OCI-M1 (cell line): ENCODE data around the gene IBA57.
"Not testable (repeated sequence)": the region's sequence is repeated elsewhere in the genome, so short reads cannot be mapped to it uniquely, and the experiment has no call there.

Source experiments
- DNase-seq: peaks from one replicate; lab custom pipeline; 2025; lab: John Stamatoyannopoulos, UW

IBA57 gene

DNA sequence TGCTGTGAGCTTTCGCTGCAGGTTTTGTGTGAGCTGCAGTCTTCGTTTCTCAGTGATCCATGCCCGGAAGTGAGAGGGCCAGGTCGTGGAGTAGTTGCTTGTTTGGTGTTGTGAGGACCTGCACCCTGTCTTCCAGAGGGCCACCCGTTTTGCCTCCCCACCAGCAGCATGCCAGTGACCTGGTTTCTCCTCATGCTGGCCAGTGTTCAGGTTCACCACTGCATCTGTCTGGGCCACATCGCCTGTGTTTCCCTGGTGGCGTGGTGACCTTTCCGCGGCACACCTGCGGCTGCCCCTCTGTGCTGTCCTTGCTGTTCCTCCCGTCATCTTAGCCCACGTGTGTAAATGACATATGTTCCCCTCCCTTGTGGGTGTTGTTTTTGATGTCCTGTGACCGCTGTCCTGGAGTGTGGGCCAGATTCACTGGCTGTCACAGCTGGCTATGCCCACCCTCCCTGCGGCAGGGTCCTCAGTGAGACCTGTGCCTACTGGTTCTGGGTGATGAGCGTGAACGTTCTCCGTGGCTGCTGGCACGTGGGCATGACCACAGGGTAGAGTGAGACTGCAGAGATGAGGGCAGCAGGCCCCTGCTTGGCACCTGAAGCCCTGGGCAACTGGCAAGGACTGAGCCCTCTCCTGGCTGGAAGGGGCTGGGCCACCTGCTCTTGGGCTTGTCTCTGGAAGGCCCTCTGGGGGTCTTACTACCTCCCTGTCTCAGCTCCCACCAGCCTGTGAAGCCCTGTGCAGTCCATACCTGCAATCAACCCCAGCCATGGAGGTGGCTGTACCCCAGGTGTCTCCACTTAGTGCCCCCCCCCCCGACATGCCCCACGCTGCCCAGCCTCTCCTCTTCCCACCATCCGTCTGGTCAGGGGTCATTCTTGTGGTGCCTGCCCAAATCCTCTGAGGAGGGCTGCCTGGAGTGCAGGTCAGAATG, 7.3 kb downstream of the IBA57 start:
- no peak for DNase-seq

- DNase-seq: not testable (repeated sequence)
These were observed 8.2 kb downstream of the IBA57 start for GRCh38 chr1:228173528-228174481.

- peak; percentile 5 for DNase-seq
These were observed 9.1 kb downstream of the IBA57 start for GRCh38 chr1:228174482-228175315.

- no peak for DNase-seq
These were observed 9.9 kb downstream of the IBA57 start for GRCh38 chr1:228175316-228176023.

- no peak for DNase-seq
These were observed 10.4 kb downstream of the IBA57 start for GRCh38 chr1:228176024-228176395.

DNA sequence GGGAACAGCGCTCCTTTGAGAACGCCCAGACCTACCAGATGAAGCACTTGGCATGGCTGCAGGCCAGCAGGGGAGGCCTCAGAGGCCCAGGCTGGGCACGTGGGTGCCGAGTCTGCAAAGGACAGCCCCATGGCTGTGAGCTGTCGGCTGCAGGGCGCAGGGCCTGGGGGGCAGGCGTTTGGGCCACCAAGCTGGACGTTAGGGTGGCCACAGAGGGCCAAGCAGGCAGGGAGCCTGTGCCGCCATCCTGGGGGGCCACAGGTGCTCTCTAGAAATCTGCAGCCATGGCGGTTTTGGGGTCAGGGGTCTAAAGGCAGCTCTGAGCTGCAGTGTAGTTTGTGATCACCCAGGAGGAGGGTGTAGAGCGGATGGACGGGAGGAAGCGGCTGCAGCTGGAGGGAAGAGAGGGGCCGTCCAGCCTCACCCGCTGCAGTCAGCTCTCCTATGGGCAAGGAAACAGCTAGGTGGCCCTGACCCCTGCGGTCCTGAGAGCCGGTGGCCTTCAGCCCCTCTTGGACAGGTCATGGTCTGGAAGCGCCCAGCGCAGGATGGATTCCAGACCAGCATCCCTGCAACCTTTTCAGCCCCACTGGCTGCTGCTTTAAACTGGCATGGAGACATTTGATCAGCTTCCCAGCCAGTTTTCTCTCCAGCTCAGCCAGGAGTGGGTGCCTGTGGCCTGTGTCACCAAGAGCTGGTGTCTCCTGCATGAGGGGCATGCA, 11.0 kb downstream of the IBA57 start:
- no peak for DNase-seq

GRCh38 chr1:228177183-228177475, 11.5 kb downstream of the IBA57 start:
- no peak for DNase-seq

DNA sequence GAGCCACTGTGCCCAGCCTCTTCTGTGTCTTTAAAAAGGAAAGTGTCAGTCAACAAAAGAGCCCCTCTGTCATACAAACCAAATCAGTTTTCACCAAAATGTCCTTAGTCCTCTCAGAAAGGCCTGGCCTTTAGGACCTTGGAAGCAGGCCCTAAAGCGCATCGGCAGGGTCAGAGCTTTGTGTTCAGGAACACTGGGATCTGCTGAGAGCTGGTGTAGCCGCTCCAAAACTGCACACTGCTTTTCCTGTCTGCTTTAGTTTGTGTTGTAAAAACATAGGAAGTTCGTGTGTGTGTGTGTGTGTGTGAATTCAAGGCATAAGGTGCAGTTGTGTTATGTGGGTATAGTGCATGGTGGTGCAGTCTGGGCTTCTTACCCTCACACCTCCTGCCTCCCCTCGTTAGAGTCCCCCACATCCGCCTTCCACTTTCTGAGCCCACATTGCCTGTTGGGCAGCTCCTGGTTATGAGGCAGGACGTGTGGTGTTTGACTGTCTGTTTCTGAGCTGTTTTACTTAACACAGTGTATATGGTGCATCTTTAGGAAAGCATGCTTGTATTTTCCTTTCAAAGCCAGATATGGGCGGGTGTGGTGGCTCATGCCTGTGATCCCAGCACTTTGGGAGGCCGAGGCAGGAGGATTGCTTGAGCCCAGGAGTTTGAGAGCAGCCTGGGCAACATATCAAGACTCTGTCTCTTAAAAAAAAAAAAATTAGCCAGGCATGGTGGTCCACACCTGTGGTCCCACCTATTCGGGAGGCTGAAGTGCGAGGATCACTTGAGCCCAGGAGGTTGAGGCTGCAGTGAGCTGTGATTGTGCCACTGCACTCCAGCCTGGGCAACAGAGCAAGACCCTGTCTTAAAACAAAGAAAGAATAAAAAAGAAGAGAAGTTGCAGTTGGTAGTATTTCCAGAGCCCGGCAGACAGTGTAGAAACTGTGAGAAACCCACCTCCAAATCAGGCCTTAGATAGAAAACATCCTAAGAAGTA, 12.4 kb downstream of the IBA57 start:
- DNase-seq: no peak

- DNase-seq: peak; percentile 71
These were observed 13.4 kb downstream of the IBA57 start for GRCh38 chr1:228178737-228179684.

- no peak for DNase-seq
These were observed 14.8 kb downstream of the IBA57 start for GRCh38 chr1:228180271-228180958.

GRCh38 chr1:228180959-228181644, 15.5 kb downstream of the IBA57 start:
- DNase-seq: no peak

GRCh38 chr1:228181645-228182034, 16.0 kb downstream of the IBA57 start:
- DNase-seq: no peak

- DNase-seq: no peak
These were observed 16.9 kb downstream of the IBA57 start for GRCh38 chr1:228182296-228183030.

- DNase-seq: no peak
These were observed 18.5 kb downstream of the IBA57 start for GRCh38 chr1:228184152-228184551.

- no peak for DNase-seq
These were observed 20.0 kb downstream of the IBA57 start for GRCh38 chr1:228185641-228185965.

GRCh38 chr1:228188249-228188648, 22.6 kb downstream of the IBA57 start:
- not testable (repeated sequence) for DNase-seq

DNA sequence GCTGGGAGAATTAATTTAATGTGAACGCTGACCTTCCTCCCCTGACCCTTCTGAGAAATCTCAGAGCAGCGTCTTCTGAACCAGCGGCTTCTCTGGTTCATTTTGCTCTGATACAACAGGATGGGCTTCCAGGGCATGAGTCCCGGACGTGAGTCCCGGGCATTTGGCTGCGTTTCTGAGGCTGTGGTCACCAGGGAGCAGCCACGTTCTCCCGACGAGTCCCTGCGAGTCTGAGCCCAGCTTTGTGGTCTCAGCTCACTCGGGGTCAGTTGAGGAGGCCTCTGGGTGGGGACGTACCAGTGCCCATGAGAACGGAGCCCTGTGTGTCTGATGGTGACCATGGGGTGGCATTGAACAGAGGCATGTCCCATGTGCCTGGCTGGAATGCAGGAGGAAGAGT, 24.6 kb downstream of the IBA57 start:
- no peak for DNase-seq
